HCT116 (cell line): ENCODE results near the gene CREB3L4.

Experiments
- CTCF ChIP-seq, 3 experiments: fragments of 200-600 bp in 1 of 3; sonication (generic) in 1 of 3; IDR thresholded peaks in 2 of 3; conservative IDR thresholded peaks in 1 of 3; 2 replicates each; pipeline ENCODE4 v1.5.1; 2012 to 2017; ENCODE audit warnings: low read depth in 2 of 3, low read length in 2 of 3, antibody characterized with exemption in 1 of 3, borderline replicate concordance in 1 of 3, control low read depth in 1 of 3, mild to moderate bottlenecking in 1 of 3, mixed read lengths in 1 of 3, mixed run types in 1 of 3, moderate library complexity in 1 of 3; ENCODE audit not compliant: insufficient read depth in 1 of 3
- ELF1 ChIP-seq: IDR thresholded peaks from 2 replicates; pipeline ENCODE4 v1.6.1; 2012; ENCODE audit warnings: low read depth, borderline replicate concordance
- EZH2 ChIP-seq: fragments of 200-600 bp; sonication (generic); IDR thresholded peaks from 2 replicates; pipeline ENCODE4 v1.6.1; 2017; ENCODE audit warnings: antibody characterized with exemption, mixed run types
- EZH2phosphoT487 ChIP-seq: fragments of 200-600 bp; IDR thresholded peaks from 2 replicates; pipeline ENCODE4 v1.6.1; 2018; ENCODE audit warnings: antibody characterized with exemption, borderline replicate concordance
- MAX ChIP-seq: IDR thresholded peaks from 2 replicates; pipeline ENCODE4 v1.6.1; 2012
- POLR2A ChIP-seq: IDR thresholded peaks from 2 replicates; pipeline ENCODE4 v1.7.0; 2011; ENCODE audit warnings: borderline replicate concordance; ENCODE audit not compliant: insufficient read depth, insufficient read length; ENCODE audit errors: extremely low read depth
- POLR2AphosphoS5 ChIP-seq: IDR thresholded peaks from 2 replicates; pipeline ENCODE4 v1.6.1; 2011; ENCODE audit warnings: mild to moderate bottlenecking, low read depth, low read length, moderate library complexity
- SIN3A ChIP-seq: IDR thresholded peaks from 2 replicates; pipeline ENCODE4 v1.6.1; 2012; ENCODE audit warnings: low read depth

GRCh38 chr1:153995202-153995601 lies 27.5 kb downstream of the CREB3L4 start:
- TF ChIP-seq CTCF (IDR thresholded peaks at IDR 0.05 in 2 of 3, conservative IDR thresholded peaks at IDR 0.05 in 1 of 3; ENCODE audit: borderline replicate concordance in 1 of 3, insufficient read depth in 1 of 3, low read depth in 2 of 3, low read length in 2 of 3) (no peak), ELF1 (no peak), EZH2 (no peak), POLR2A (no peak), POLR2AphosphoS5 (no peak), MAX (no peak), SIN3A (no peak), EZH2phosphoT487 (no peak)
